HG03097 (cell line): ENCODE results near the gene TMEM69.
A peak's percentile ranks its signal among the peaks of the same experiment; 100 is the strongest.
"Not testable (repeated sequence)": the region's sequence is repeated elsewhere in the genome, so short reads cannot be mapped to it uniquely, and the experiment has no call there.

ENCODE experiments used
- ATAC-seq: cut with Tn5 transposase; IDR thresholded peaks from one replicate; pipeline ENCODE4 v1.9.1; 2021; ENCODE audit not compliant: unreplicated experiment, low FRiP score

Gene TMEM69

GRCh38 chr1:45677751-45678245, 10.2 kb upstream of the TMEM69 start:
- no peak for ATAC-seq

GRCh38 chr1:45678489-45678888, 9.5 kb upstream of the TMEM69 start:
- ATAC-seq: no peak

GRCh38 chr1:45679123-45679522, 8.9 kb upstream of the TMEM69 start:
- no peak for ATAC-seq

GRCh38 chr1:45682942-45683341, 5.0 kb upstream of the TMEM69 start:
- no peak for ATAC-seq

GRCh38 chr1:45684402-45684801, 3.6 kb upstream of the TMEM69 start:
- ATAC-seq: no peak

GRCh38 chr1:45685308-45686014, 2.5 kb upstream of the TMEM69 start:
- no peak for ATAC-seq

- ATAC-seq: peak; percentile 12
Observed at GRCh38 chr1:45686015-45686287, 2.0 kb upstream of the TMEM69 start.

- peak; percentile 59 for ATAC-seq
Observed at GRCh38 chr1:45686288-45687013, 1.5 kb upstream of the TMEM69 start, which contains the start of gene GPBP1L1. TSS of gene GPBP1L1 (minus strand) at chr1:45686533. CDS start at chr1:45659087, 27,446 bp downstream.

GRCh38 chr1:45687014-45687753, 797 bp upstream of the TMEM69 start:
- ATAC-seq: peak; percentile 79

GRCh38 chr1:45693811-45694210, 5.8 kb downstream of the TMEM69 start:
- not testable (repeated sequence) for ATAC-seq

- ATAC-seq: no peak
Observed at GRCh38 chr1:45694823-45695222, 6.8 kb downstream of the TMEM69 start.

- no peak for ATAC-seq
Observed at GRCh38 chr1:45704637-45705036, 16.7 kb downstream of the TMEM69 start.

GRCh38 chr1:45713711-45714110, 25.7 kb downstream of the TMEM69 start:
- no peak for ATAC-seq

- ATAC-seq: no peak
Observed at GRCh38 chr1:45716700-45717099, 28.7 kb downstream of the TMEM69 start.

- not testable (repeated sequence) for ATAC-seq
Observed at GRCh38 chr1:45717386-45717785, 29.4 kb downstream of the TMEM69 start.

- ATAC-seq: no peak
Observed at GRCh38 chr1:45718289-45718688, 30.3 kb downstream of the TMEM69 start.

- ATAC-seq: no peak
Observed at GRCh38 chr1:45721207-45721606, 33.2 kb downstream of the TMEM69 start.

GRCh38 chr1:45722809-45723208, 34.8 kb downstream of the TMEM69 start:
- ATAC-seq: no peak

- ATAC-seq: no peak
Observed at GRCh38 chr1:45723248-45723930, 35.4 kb downstream of the TMEM69 start.

GRCh38 chr1:45726007-45726406, 38.0 kb downstream of the TMEM69 start:
- ATAC-seq: not testable (repeated sequence)
